ENCODE data around the gene BSN.

The BSN gene

GRCh38 chr3:49553692-49554632 is at the start of gene BSN:
TSS of gene BSN (plus strand) at chr3:49554477. CDS start at chr3:49554603, 126 bp downstream.
- no peak for FAIRE-seq

- FAIRE-seq = no peak
Measured at GRCh38 chr3:49506906-49507305, 47.4 kb upstream of the BSN start.

GRCh38 chr3:49509028-49509561 is 45.2 kb upstream of the BSN start:
- FAIRE-seq = no peak

DNA sequence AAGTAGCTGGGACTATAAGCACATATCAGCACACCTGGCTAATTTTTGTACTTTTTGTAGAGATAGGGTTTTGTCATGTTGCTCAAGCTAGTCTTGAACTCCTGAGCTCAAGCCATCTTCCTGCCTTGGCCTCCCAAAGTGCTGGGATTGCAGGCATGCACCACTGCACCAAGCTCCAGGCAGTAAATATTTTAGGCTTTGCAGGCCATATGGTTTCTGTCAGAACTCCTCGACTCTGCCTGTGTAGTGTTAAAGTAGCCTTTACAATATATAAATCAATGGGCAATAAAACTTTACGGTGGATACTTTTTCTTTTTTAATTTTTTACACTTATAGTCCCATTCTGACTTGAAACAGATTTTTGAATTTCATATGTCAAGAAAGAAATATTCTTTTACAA is 42.6 kb upstream of the BSN start:
- FAIRE-seq = no peak

DNA sequence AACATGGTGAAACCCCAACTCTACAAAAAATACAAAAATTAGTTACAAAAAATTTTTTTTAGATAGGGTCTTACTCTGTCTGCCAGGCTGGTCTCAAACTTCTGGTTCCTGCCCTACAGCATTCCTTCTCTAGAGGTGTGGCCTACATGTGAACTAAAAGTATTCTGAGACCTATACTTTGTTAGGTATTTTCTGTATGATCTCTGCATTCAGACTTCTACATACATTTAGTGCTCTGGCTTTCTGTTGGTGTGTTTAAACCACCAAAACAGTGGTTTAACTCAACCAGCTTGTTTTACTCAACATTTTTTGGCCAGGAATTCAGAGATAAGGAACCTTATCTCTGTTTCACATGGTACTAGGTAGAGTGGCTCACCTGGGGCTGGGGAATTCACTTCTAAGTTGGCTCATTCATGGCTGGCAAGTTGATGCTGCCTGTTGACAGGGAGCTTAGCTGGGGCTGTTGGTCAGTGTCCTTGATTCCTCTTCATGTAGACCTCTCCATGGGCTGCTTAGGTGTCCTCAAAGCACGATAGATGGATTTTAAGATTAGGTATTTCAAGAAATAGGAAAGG is 41.4 kb upstream of the BSN start:
- no peak for FAIRE-seq

- FAIRE-seq = no peak
Measured at GRCh38 chr3:49513494-49514124, 40.7 kb upstream of the BSN start.

GRCh38 chr3:49518016-49518415 is 36.3 kb upstream of the BSN start:
- FAIRE-seq = no peak

DNA sequence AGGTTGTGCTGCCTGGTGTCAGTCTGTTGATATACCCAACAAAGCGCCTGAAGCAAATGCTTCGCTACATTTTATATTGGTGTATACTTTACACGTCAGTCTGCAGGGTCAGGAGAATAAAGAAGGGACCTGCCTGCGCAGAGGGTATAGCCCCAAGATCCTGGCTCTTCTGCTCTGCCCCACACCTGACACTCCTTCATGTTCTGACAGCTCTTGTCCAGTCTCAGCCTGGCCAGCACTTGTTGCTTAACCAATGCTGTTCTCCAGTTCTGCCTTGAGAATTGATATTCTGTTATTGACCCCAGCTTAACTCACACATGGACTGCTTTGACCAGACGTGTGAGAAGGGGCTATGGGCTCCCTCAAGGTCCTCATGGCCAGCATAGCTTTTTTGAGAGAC is 35.8 kb upstream of the BSN start:
- no peak for FAIRE-seq

GRCh38 chr3:49519296-49519695 is 35.0 kb upstream of the BSN start:
- FAIRE-seq = no peak

GRCh38 chr3:49519916-49520385 is 34.3 kb upstream of the BSN start:
- FAIRE-seq = no peak

DNA sequence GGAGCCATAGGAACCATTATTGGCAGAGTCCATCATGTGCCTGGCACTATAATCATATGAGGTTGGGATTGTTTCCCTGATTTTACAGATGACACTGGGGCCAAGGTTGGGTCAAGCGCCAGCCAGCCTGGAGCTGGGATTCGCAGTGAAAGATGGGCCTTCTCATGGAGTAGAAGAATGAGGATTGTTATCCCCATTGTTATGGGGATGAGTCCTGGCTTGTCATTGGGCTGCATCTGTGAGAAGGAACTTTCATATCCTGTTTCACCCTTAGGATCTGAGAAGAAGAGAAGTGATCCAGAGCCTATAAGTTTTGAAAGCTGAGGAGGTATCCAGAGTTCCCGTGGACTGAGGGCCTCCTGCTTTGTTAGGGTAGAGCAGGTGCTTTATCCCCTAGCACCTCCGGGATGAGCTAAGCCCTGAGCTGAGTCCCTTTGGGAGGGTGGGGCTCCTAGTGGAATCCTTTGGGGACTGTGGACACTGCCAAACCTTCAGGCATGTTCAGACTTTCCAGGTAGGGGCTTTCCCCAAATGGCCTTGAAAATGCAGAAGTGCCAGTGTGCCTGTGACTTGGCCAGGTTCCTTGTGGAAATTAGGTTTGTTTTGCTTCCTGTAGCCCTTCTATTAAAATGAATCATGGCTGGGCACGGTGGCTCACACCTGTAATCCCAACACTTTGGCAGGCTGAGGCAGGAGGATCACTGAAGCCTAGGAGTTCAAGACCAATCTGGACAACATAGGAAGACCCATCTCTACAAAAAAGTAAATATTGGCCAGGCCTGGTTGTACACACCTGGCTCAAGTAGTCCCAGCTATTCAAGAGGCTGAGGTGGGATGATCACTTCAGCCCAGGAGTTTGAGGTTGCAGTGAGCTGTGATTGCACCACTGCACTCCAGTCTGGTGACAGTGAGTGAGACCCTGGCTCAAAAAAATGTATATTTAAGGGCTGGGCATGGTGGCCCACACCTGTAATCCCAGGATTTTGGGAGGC is 30.2 kb upstream of the BSN start:
- FAIRE-seq = no peak

- FAIRE-seq = no peak
Measured at GRCh38 chr3:49529567-49529966, 24.7 kb upstream of the BSN start.

DNA sequence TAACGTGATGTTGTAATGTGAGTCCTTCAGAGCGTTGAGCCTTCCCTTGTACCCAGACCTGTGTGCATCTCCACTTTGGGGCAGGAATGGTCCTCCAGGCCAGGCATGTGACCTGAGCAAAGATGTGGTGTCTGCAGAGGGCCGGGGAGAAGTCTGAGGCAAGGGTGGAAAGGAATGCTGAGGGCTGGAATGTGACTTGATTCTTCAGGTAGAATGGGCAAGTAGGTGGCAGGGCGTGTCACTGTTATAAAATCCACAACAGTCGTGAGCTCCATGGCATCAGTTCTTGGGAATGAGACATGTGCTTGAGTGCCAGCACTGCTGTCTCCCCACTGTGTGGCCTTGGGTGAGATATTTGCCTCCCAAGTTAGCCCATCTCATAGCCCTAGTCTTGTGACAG is 24.0 kb upstream of the BSN start:
- FAIRE-seq = no peak

- FAIRE-seq = no peak
Measured at GRCh38 chr3:49530701-49531100, 23.6 kb upstream of the BSN start.

GRCh38 chr3:49531218-49531617 is 23.1 kb upstream of the BSN start:
- FAIRE-seq = no peak

GRCh38 chr3:49531715-49532114 is 22.6 kb upstream of the BSN start:
- FAIRE-seq = no peak

- FAIRE-seq = no peak
Measured at GRCh38 chr3:49533031-49533430, 21.2 kb upstream of the BSN start.

GRCh38 chr3:49533786-49534519 is 20.3 kb upstream of the BSN start:
- no peak for FAIRE-seq

DNA sequence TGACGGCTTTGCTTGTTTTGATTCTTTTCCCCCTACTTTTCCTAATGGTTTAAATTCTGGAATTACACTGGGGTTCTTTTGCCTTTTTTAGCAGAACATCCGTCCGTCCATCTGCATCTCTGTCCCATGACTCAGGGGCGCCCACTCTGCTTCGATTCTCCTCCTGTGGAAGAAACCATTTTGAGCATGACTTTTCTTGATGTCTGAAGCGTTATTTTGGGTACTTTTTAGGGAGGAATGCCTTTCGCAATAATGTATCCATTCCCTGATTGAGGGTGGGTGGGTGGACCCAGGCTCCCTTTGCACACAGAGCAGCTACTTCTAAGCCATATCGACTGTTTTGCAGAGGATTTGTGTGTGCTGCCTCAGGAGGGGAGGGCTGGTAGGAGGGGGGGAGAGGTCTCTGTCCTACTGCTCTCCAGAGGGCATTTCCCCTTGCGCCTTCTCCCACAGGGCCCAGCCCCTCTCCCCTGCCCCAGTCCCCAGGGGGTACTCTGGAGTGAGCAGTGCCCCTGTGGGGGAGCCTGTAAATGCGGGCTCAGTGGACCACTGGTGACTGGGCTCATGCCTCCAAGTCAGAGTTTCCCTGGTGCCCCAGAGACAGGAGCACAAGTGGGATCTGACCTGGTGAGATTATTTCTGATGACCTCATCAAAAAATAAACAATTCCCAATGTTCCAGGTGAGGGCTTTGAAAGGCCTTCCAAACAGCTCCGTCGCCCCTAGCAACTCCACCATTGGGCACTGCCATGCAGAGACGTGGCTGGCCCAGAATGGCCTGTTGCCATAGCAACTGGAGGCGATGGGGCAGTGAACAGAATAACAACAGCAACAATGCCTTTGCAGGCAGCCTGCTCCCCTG is 19.5 kb upstream of the BSN start:
- no peak for FAIRE-seq

Measured in G401.6 (cell line).